GM23338 (cell line): ENCODE measurements around the gene WDR70.

Experiments used
- CREB1 ChIP-seq: fragments of 250-450 bp; sonication (Bioruptor Pico); IDR thresholded peaks from 2 replicates; pipeline ENCODE4 v1.5.0; 2020; ENCODE audit warnings: low read depth, mild to moderate bottlenecking, moderate library complexity
- EZH2 ChIP-seq: fragments of 200-600 bp; sonication (generic); IDR thresholded peaks from one replicate; pipeline ENCODE4 v1.8.0; 2017; ENCODE audit warnings: antibody characterized with exemption, mild to moderate bottlenecking, low read depth; ENCODE audit not compliant: unreplicated experiment
- EZH2phosphoT487 ChIP-seq: fragments of 200-600 bp; sonication (generic); IDR thresholded peaks from one replicate; pipeline ENCODE4 v1.8.1; 2018; ENCODE audit warnings: antibody characterized with exemption; ENCODE audit not compliant: unreplicated experiment
- JUNB ChIP-seq: IDR thresholded peaks from one replicate; pipeline ENCODE4 v1.6.1; 2016; ENCODE audit warnings: antibody characterized with exemption; ENCODE audit not compliant: unreplicated experiment
- POLR2AphosphoS5 ChIP-seq: IDR thresholded peaks from 2 replicates; pipeline ENCODE4 v1.6.1; 2016; ENCODE audit warnings: antibody characterized with exemption, low read depth
- ZNF114 ChIP-seq: fragments of 250-450 bp; sonication (Bioruptor Pico); IDR thresholded peaks from 2 replicates; pipeline ENCODE4 v1.5.0; 2020; ENCODE audit warnings: mild to moderate bottlenecking, moderate library complexity
- ZNF331 ChIP-seq: fragments of 250-450 bp; sonication (Bioruptor Pico); IDR thresholded peaks from 2 replicates; pipeline ENCODE4 v1.5.0; 2020; ENCODE audit warnings: low read depth, mild to moderate bottlenecking, moderate library complexity
- TF ChIP-seq, protein P1 (sequence below), 2 experiments: fragments of 200-600 bp in 1 of 2; sonication (generic) in 1 of 2; conservative IDR thresholded peaks; 2 replicates each; pipeline versions ENCODE4 v1.5.1 to v1.6.1; 2016 to 2017; ENCODE audit warnings: antibody characterized with exemption in 2 of 2, low read depth in 2 of 2, mild to moderate bottlenecking in 2 of 2, moderate library complexity in 1 of 2

- TF ChIP-seq CREB1, result no peak
- TF ChIP-seq, protein P1, sequence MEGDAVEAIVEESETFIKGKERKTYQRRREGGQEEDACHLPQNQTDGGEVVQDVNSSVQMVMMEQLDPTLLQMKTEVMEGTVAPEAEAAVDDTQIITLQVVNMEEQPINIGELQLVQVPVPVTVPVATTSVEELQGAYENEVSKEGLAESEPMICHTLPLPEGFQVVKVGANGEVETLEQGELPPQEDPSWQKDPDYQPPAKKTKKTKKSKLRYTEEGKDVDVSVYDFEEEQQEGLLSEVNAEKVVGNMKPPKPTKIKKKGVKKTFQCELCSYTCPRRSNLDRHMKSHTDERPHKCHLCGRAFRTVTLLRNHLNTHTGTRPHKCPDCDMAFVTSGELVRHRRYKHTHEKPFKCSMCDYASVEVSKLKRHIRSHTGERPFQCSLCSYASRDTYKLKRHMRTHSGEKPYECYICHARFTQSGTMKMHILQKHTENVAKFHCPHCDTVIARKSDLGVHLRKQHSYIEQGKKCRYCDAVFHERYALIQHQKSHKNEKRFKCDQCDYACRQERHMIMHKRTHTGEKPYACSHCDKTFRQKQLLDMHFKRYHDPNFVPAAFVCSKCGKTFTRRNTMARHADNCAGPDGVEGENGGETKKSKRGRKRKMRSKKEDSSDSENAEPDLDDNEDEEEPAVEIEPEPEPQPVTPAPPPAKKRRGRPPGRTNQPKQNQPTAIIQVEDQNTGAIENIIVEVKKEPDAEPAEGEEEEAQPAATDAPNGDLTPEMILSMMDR (conservative IDR thresholded peaks at IDR 0.05; ENCODE audit: low read depth in 2 of 2), result no peak
- no peak for TF ChIP-seq POLR2AphosphoS5
- no peak for TF ChIP-seq ZNF114 (CRISPR knock-in tag)
- TF ChIP-seq EZH2, result no peak
- TF ChIP-seq EZH2phosphoT487, result no peak
- no peak for TF ChIP-seq ZNF331 (CRISPR knock-in tag)
- no peak for TF ChIP-seq JUNB
These were observed 375.9 kb downstream of the WDR70 start for GRCh38 chr5:37754976-37755375.
